ENCODE data around the gene AMPD3. TPM values are rescaled to one million over a fixed set of nuclear protein-coding genes. Genes with fewer than 3 reads are reported as not detected.

Gene AMPD3
- total RNA-seq, 1 donor from 2014 or later = 2.2 TPM

GRCh38 chr11:10515418-10515817 is 60.4 kb downstream of the AMPD3 start:
- DNase-seq (ENCODE audit: low spot score) = no peak
- no peaks in the 10 kb centered on the region for H3K9me3 Mint-ChIP-seq (ENCODE audit: low read depth)
- no peak for TF ChIP-seq CTCF (IDR thresholded peaks at IDR 0.05)
- no peaks in the 10 kb centered on the region for H3K27me3 Mint-ChIP-seq (ENCODE audit: low read depth)
- H3K27ac Mint-ChIP-seq (ENCODE audit: unreplicated experiment) = no peak overlapping the region
- H3K36me3 Mint-ChIP-seq (ENCODE audit: low read depth) = peaks cover 6% of the 10 kb centered on the region
- H3K4me1 Mint-ChIP-seq (ENCODE audit: low read depth) = peaks cover 32% of the 10 kb centered on the region
- no peak overlapping the region for H3K4me3 Mint-ChIP-seq (ENCODE audit: unreplicated experiment)

GRCh38 chr11:10518123-10518522 is 63.1 kb downstream of the AMPD3 start:
- H3K9me3 Mint-ChIP-seq (ENCODE audit: low read depth) = no peaks in the 10 kb centered on the region
- no peak overlapping the region for H3K4me3 Mint-ChIP-seq (ENCODE audit: unreplicated experiment)
- TF ChIP-seq CTCF (IDR thresholded peaks at IDR 0.05) = no peak
- H3K4me1 Mint-ChIP-seq (ENCODE audit: low read depth) = peaks cover 32% of the 10 kb centered on the region
- H3K27me3 Mint-ChIP-seq (ENCODE audit: low read depth) = no peaks in the 10 kb centered on the region
- DNase-seq (ENCODE audit: low spot score) = no peak
- H3K36me3 Mint-ChIP-seq (ENCODE audit: low read depth) = peaks cover 17% of the 10 kb centered on the region
- no peak overlapping the region for H3K27ac Mint-ChIP-seq (ENCODE audit: unreplicated experiment)

GRCh38 chr11:10518891-10519290 is 63.8 kb downstream of the AMPD3 start:
- no peak overlapping the region for H3K4me3 Mint-ChIP-seq (ENCODE audit: unreplicated experiment)
- H3K36me3 Mint-ChIP-seq (ENCODE audit: low read depth) = peaks cover 20% of the 10 kb centered on the region
- no peaks in the 10 kb centered on the region for H3K27me3 Mint-ChIP-seq (ENCODE audit: low read depth)
- no peak overlapping the region for H3K27ac Mint-ChIP-seq (ENCODE audit: unreplicated experiment)
- H3K9me3 Mint-ChIP-seq (ENCODE audit: low read depth) = no peaks in the 10 kb centered on the region
- peaks cover 32% of the 10 kb centered on the region for H3K4me1 Mint-ChIP-seq (ENCODE audit: low read depth)
- no peak for TF ChIP-seq CTCF (IDR thresholded peaks at IDR 0.05)
- DNase-seq (ENCODE audit: low spot score) = no peak

- Mint-ChIP-seq H3K4me3 (ENCODE audit: unreplicated experiment) (no peak overlapping the region), H3K9me3 (ENCODE audit: low read depth) (no peaks in the 10 kb centered on the region), H3K27ac (ENCODE audit: unreplicated experiment) (no peak overlapping the region), H3K27me3 (ENCODE audit: low read depth) (no peaks in the 10 kb centered on the region), H3K4me1 (ENCODE audit: low read depth) (peaks cover 24% of the 10 kb centered on the region), H3K36me3 (ENCODE audit: low read depth) (peaks cover 20% of the 10 kb centered on the region)
- TF ChIP-seq CTCF (IDR thresholded peaks at IDR 0.05) = no peak
- DNase-seq (ENCODE audit: low spot score) = no peak
Observed at GRCh38 chr11:10519630-10520029, 64.6 kb downstream of the AMPD3 start.

GRCh38 chr11:10520562-10520961 is 65.5 kb downstream of the AMPD3 start:
- Mint-ChIP-seq H3K27me3 (ENCODE audit: low read depth) (no peaks in the 10 kb centered on the region), H3K4me1 (ENCODE audit: low read depth) (peaks cover 16% of the 10 kb centered on the region), H3K4me3 (ENCODE audit: unreplicated experiment) (no peak overlapping the region), H3K9me3 (ENCODE audit: low read depth) (no peaks in the 10 kb centered on the region), H3K36me3 (ENCODE audit: low read depth) (peaks cover 26% of the 10 kb centered on the region), H3K27ac (ENCODE audit: unreplicated experiment) (no peak overlapping the region)
- no peak for DNase-seq (ENCODE audit: low spot score)
- TF ChIP-seq CTCF (IDR thresholded peaks at IDR 0.05) = no peak

Measured in chondrocyte (in vitro differentiated cells).